NCI-H2029 (cell line): ENCODE results near the gene CCSAP.

Experiments
- DNase-seq: peaks from one replicate; lab custom pipeline; 2025; lab: John Stamatoyannopoulos, UW

CCSAP gene

GRCh38 chr1:229286099-229286766 lies 56.6 kb downstream of the CCSAP start:
- DNase-seq, result no peak

DNA sequence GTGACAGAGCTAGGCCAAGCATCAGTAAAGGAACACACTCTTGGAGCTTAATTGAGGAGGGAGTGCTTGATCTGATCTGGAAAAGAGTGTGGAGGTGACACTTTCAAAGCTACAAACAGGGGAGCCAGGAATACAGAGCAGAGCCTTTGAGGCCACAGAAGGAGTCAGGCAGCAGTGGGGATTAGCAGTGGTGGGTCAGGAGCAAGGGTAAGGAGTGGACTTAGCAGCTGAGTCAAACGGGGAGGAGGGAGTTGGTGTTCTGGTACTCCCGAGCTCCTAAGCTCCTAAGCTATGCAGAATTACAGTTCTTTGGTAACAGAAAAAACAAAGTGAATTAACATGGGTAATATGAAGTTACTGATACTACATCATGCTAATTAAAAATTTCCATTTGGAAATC lies 57.4 kb downstream of the CCSAP start:
- no peak for DNase-seq

DNA sequence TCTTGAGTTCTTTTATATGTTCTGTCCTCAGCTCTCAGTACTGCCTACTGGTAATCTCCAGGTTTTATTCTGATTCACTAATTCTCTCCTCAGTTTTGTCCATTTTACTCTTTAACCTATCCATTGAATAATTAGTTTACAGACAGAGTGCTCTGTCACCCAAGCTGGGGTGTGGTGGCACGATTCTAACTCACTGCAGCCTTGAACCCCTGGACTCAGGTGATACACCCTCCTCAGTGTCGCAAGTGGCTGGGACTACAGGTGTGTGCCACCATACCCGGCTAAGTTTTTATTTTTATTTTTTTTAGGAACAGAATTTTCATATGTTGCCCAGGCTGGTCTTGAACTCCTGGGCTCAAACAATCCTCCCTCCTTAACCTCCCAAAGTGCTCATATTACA lies 58.0 kb downstream of the CCSAP start:
- no peak for DNase-seq

DNA sequence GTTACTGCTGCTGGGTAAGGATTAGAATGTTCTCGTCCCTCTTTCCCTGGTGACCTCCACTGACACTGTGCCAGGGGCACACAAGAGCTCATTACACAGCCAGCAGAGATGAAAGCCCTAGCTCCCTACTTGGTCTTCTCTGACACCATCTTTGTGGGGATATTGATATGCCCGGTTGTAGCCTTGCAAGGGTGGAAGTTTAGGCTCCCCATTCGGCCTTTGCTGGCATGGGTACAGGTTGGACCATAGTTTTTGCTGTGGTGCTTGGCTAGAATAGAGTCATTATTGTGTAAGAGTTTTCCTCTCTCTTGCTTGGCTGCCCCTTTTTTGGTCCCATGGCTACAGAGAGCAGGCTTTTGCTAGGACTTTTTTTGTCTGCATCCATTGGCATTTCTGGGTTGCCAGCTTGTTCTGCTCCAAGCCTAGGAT lies 59.6 kb downstream of the CCSAP start:
- no peak for DNase-seq

DNA sequence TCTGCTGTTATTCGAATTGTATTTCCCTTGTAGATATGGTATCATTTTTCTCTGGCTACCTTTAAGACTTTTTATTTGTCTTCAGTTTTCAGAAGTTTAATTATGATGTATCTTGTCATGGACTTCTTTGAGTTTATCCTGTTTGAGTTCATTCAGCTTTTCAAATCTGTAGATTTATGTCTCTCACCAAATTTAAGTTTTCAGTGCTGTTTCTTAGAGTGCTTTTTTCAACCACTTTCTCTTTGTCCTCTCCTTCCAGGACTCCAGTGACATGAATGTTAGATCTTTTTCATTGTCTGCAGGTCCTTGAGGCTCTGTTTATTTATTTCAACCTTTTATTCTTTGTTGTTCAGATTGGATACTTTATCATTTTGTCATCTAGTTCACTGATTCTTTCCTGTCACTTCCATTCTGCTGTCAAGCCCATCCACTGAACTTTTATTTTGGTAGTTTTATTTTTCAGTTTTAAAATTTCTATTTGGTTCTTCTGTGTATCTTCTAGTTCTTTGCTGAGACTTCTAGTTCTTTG lies 60.5 kb downstream of the CCSAP start:
- no peak for DNase-seq

DNA sequence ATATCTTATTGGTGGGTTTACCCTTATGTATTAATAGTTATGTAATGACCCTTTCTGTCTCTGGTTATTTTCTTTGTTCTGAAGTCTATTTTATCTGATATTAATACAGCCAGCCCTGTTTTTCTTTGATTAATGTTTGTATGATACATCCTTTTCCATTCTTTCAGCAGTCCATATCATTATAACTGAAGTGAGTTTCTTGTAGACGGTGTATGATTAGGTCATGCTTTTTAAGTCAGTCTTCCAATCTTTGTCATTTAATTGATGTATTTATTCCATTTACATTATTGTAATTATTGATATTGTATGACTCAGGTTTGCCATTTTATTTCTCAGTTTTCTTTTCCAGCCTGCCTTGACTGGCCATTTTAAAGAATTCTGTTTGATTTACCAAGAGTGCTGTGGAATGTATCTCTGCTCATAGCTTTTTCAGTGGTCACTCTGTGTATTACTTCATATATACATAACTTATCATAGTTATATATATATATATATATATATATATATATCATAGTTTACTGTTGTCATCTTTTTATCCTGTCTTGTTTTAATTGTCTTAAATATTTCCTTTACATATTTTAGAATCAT lies 61.4 kb downstream of the CCSAP start:
- DNase-seq, result no peak

GRCh38 chr1:229280921-229281320 lies 61.9 kb downstream of the CCSAP start:
- DNase-seq, result no peak

DNA sequence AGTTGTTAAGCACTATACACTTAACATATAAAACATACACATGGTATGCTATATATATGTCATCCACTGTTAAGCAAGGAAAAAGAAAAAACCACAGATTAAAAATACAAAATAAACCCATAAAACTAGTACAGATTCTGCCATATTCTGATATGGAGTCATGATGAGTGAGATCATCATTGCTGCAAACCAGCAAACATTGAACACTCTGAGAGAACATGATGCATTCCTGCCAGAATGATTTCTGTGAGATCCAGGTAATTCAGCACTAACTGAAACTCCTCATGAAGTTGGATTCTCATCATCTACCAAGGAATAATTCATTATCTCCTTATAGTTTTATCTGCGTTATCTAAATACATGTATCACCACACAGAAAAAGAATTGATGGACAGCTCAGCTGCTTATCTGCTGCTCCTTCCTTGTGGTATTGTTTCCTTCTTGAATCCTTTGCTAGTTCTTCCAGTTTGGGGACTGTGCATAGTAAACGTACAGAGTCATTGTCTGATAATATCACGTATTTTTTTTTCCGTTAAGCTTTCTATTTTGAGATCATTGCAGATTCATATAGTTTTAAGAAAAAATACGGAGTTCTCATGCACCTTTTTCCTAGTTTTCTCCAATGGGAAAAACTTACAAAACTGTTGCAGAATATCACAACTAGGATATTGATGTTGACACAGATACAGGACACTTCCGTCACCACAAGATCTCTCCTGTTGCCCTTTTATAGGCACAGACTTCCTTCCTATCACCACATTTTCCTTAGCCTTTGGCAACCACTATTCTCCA lies 62.6 kb downstream of the CCSAP start:
- DNase-seq, result no peak

DNA sequence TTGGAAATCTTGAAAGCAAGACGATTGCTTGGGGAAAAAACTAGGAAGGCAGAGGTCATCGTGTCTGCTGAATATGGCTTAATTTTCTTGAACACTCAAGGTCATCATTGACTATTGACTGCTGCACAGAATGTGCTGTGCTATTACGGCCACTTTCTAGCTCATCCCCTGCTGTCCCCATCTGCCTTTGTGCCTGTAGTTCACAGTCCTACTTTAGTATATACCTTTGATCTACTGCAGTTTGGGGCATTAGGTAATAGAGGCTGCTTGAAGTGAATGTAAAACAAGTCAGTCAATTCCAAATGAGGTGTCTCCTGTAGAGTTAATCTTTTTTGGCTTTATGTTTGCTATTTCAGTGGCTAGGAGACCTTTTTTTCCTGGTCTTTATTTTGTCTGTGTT lies 63.6 kb downstream of the CCSAP start:
- no peak for DNase-seq

GRCh38 chr1:229278120-229278741 lies 64.6 kb downstream of the CCSAP start:
- no peak for DNase-seq

GRCh38 chr1:229275005-229275404 lies 67.8 kb downstream of the CCSAP start:
- no peak for DNase-seq

DNA sequence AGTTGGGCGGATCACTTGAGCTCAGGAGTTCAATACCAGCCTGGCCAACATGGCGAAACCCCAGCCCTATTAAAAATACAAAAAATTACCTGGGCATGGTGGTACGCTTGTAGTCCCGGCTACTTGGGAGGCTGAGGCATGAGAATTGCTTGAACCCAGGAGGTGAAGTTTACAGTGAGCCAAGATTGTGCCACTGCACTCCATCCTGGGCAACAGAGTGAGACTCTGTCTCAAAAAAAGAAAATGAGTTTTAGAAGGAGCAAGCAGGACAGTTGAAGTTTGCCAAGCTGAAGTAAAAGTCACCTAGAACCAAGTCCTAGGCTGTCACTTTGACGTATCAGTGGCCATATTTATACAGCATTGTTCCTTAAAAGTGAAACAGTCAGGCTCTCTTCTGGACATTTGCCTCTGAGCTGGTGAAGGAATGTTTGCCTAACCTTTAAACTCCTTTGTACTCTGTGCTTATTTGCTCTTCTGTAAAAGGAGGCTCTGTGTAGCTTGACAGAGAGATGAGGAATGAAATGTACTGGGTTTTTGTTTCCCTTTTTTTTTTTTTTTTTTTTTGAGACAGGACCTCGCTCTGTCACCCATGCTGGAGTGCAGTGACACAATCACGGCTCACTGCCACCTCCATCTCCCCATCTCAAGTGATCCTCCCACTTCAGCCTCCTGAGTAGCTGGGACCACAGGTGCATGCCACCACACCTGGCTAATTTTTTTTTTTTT lies 69.2 kb downstream of the CCSAP start:
- peak; percentile 5 for DNase-seq

GRCh38 chr1:229272164-229273158 lies 70.4 kb downstream of the CCSAP start:
- no peak for DNase-seq

- DNase-seq, result peak; percentile 1
Measured at GRCh38 chr1:229271448-229272159, 71.2 kb downstream of the CCSAP start.
